ENCODE results near the gene FBXO31. TPM values are rescaled to one million over a fixed set of nuclear protein-coding genes. Genes with fewer than 3 reads are reported as not detected.
"Not testable (repeated sequence)": the region's sequence is repeated elsewhere in the genome, so short reads cannot be mapped to it uniquely, and the experiment has no call there.

FBXO31 gene
- total and polyA plus RNA-seq, 2 donors (not counting 1 experiment from before 2014, with no cell fraction given), result 17.8 to 32.9 TPM

- ATAC-seq (ENCODE audit: low read depth) (no peak), DNase-seq (no peak)
- peak overlapping the region; percentile 75 for H3K9ac ChIP-seq (ENCODE audit: low read length)
- Mint-ChIP-seq H3K27ac (peak overlapping the region; percentile 96), H3K4me3 (peak overlapping the region; percentile 87), H3K4me1 (peaks cover 56% of the 10 kb centered on the region), H3K9me3 (ENCODE audit: insufficient read depth) (peaks cover 3% of the 10 kb centered on the region), H3K27me3 (no peaks in the 10 kb centered on the region)
- peaks cover 38% of the 10 kb centered on the region for H4K20me1 ChIP-seq (ENCODE audit: control insufficient read depth, insufficient read depth, low read length, poor library complexity, severe bottlenecking)
- ChIA-PET POLR2A (no interaction called here), CTCF (no interaction called here)
- TF ChIP-seq EZH2 (IDR thresholded peaks at IDR 0.05; ENCODE audit: borderline replicate concordance, insufficient read depth, low read depth, low read length, poor library complexity, severe bottlenecking) (no peak), CTCF (IDR thresholded peaks at IDR 0.05) (no peak)
- H3K27ac ChIP-seq (ENCODE audit: low read length in 2 of 2), result peak overlapping the region; percentile 83 to 95
- H3K27me3 ChIP-seq (replicated peaks in 1 of 4; ENCODE audit: control extremely low read depth in 1 of 4, control insufficient read depth in 3 of 4, insufficient read depth in 4 of 4, low read length in 3 of 4), result no peaks in the 10 kb centered on the region
- peak overlapping the region; percentile 8 to 68 (median 57) for H3K4me3 ChIP-seq (ENCODE audit: control extremely low read depth in 1 of 5, extremely low read depth in 1 of 5, insufficient read depth in 1 of 5, low read depth in 2 of 5, low read length in 4 of 5)
- no peaks in the 10 kb centered on the region for H3K9me3 ChIP-seq (ENCODE audit: control extremely low read depth in 1 of 3, control insufficient read depth in 2 of 3, insufficient read depth in 1 of 3, low read length in 2 of 3)
- WGBS (ENCODE audit: insufficient coverage), result 13% methylated on average over 43 of the region's 44 CpGs
- peaks cover 51 to 57% of the 10 kb centered on the region in 2 donors for H3K4me1 ChIP-seq (ENCODE audit: control insufficient read depth in 2 of 2, insufficient read depth in 2 of 2, low read length in 2 of 2)
- peak overlapping the region; percentile 81 for H3K4me2 ChIP-seq (replicated peaks; ENCODE audit: low read depth, low read length, poor library complexity, severe bottlenecking)
- H3K36me3 ChIP-seq (replicated peaks in 1 of 2; ENCODE audit: control extremely low read depth in 1 of 2, control insufficient read depth in 1 of 2, extremely low read depth in 1 of 2, insufficient read depth in 2 of 2, low read length in 1 of 2), result no peaks in the 10 kb centered on the region
- H3K79me2 ChIP-seq (ENCODE audit: control insufficient read depth, insufficient read depth, low read length), result peaks cover 38% of the 10 kb centered on the region
- peak overlapping the region; percentile 77 for H2AFZ ChIP-seq (ENCODE audit: insufficient read depth, low read depth, low read length, poor library complexity, severe bottlenecking)
- intact Hi-C loops (cut with micrococcal nuclease), result no loop called here
Observed at GRCh38 chr16:87391324-87391949, 7.9 kb upstream of the FBXO31 start.

DNA sequence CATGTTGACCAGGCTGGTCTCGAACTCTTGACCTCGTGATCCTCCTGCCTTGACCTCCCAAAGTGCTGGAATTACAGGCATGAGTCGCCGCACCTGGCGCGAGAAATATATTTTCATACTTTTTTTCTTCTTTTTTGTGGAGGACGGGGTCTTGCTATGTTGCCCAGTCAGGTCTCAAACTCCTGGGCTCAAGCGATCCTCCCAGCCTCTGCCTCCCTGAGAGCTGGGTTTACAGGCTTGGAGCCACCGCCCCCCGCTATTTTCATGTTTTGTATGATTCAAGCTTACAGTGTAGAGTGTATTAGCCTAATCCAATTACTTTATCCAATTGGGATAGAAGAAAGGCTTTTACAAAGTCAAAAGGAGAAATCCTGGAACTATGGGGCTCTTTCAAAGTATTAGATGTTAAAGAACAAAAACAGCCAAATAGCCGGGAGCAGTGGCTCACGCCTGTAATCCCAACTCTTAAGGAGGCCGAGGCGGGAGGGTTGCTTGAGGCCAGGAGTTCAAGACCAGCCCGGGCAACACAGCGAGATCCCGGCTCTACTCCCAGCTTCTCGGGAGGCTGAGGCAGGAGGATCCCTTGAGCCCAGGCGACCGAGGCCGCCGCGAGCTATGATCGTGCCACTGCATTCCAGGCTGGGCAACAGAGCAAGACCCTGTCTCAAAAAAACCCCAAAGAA lies 7.2 kb upstream of the FBXO31 start:
- Histone ChIP-seq H3K36me3 (replicated peaks in 1 of 2; ENCODE audit: control extremely low read depth in 1 of 2, control insufficient read depth in 1 of 2, extremely low read depth in 1 of 2, insufficient read depth in 2 of 2, low read length in 1 of 2) (no peaks in the 10 kb centered on the region), H3K4me3 (ENCODE audit: control extremely low read depth in 1 of 5, extremely low read depth in 1 of 5, insufficient read depth in 1 of 5, low read depth in 2 of 5, low read length in 4 of 5) (peak overlapping the region in 1 of 5 experiments; percentile 57), H3K4me2 (replicated peaks; ENCODE audit: low read depth, low read length, poor library complexity, severe bottlenecking) (peak overlapping the region; percentile 81), H3K27me3 (replicated peaks in 1 of 4; ENCODE audit: control extremely low read depth in 1 of 4, control insufficient read depth in 3 of 4, insufficient read depth in 4 of 4, low read length in 3 of 4) (no peaks in the 10 kb centered on the region), H2AFZ (ENCODE audit: insufficient read depth, low read depth, low read length, poor library complexity, severe bottlenecking) (peak overlapping the region; percentile 77), H3K9ac (ENCODE audit: low read length) (peak overlapping the region; percentile 75), H3K79me2 (ENCODE audit: control insufficient read depth, insufficient read depth, low read length) (peaks cover 32% of the 10 kb centered on the region), H3K9me3 (ENCODE audit: control extremely low read depth in 1 of 3, control insufficient read depth in 2 of 3, insufficient read depth in 1 of 3, low read length in 2 of 3) (no peaks in the 10 kb centered on the region), H4K20me1 (ENCODE audit: control insufficient read depth, insufficient read depth, low read length, poor library complexity, severe bottlenecking) (peaks cover 31% of the 10 kb centered on the region), H3K27ac (ENCODE audit: low read length in 2 of 2) (peak overlapping the region; percentile 83 to 95), H3K4me1 (ENCODE audit: control insufficient read depth in 2 of 2, insufficient read depth in 2 of 2, low read length in 2 of 2) (peaks cover 51 to 63% of the 10 kb centered on the region in 2 donors)
- H3K4me1 Mint-ChIP-seq, result peaks cover 59% of the 10 kb centered on the region
- intact Hi-C loops (cut with micrococcal nuclease), result no loop called here
- peak overlapping the region; percentile 96 for H3K27ac Mint-ChIP-seq
- peaks cover 3% of the 10 kb centered on the region for H3K9me3 Mint-ChIP-seq (ENCODE audit: insufficient read depth)
- peak overlapping the region; percentile 87 for H3K4me3 Mint-ChIP-seq
- DNase-seq (no peak), ATAC-seq (ENCODE audit: low read depth) (no peak)
- ChIA-PET CTCF (no interaction called here), POLR2A (no interaction called here)
- no peak for TF ChIP-seq EZH2 (IDR thresholded peaks at IDR 0.05; ENCODE audit: borderline replicate concordance, insufficient read depth, low read depth, low read length, poor library complexity, severe bottlenecking)
- no peak for TF ChIP-seq CTCF (IDR thresholded peaks at IDR 0.05)
- no peaks in the 10 kb centered on the region for H3K27me3 Mint-ChIP-seq
- WGBS (ENCODE audit: insufficient coverage), result 99% methylated on average over 14 of the region's 24 CpGs

- H3K4me3 Mint-ChIP-seq, result peak overlapping the region; percentile 47
- H4K20me1 ChIP-seq (ENCODE audit: control insufficient read depth, insufficient read depth, low read length, poor library complexity, severe bottlenecking), result peaks cover 23% of the 10 kb centered on the region
- H2AFZ ChIP-seq (ENCODE audit: insufficient read depth, low read depth, low read length, poor library complexity, severe bottlenecking), result not testable (repeated sequence)
Observed at GRCh38 chr16:87389914-87390313, 6.3 kb upstream of the FBXO31 start.

More at GRCh38 chr16:87389914-87390313, 6.3 kb upstream of the FBXO31 start:
- H3K27me3 Mint-ChIP-seq; H3K9ac ChIP-seq (ENCODE audit: low read length); DNase-seq; ATAC-seq (ENCODE audit: low read depth); H3K9me3 ChIP-seq (ENCODE audit: control extremely low read depth in 1 of 3, control insufficient read depth in 2 of 3, insufficient read depth in 1 of 3, low read length in 2 of 3); H3K27ac ChIP-seq (ENCODE audit: low read length in 2 of 2); H3K9me3 Mint-ChIP-seq (ENCODE audit: insufficient read depth); CTCF ChIA-PET; H3K36me3 ChIP-seq (replicated peaks in 1 of 2; ENCODE audit: control extremely low read depth in 1 of 2, control insufficient read depth in 1 of 2, extremely low read depth in 1 of 2, insufficient read depth in 2 of 2, low read length in 1 of 2); H3K4me2 ChIP-seq (replicated peaks; ENCODE audit: low read depth, low read length, poor library complexity, severe bottlenecking); H3K27me3 ChIP-seq (replicated peaks in 1 of 4; ENCODE audit: control extremely low read depth in 1 of 4, control insufficient read depth in 3 of 4, insufficient read depth in 4 of 4, low read length in 3 of 4); H3K4me3 ChIP-seq (ENCODE audit: control extremely low read depth in 1 of 5, extremely low read depth in 1 of 5, insufficient read depth in 1 of 5, low read depth in 2 of 5, low read length in 4 of 5): not testable (repeated sequence)
- POLR2A ChIA-PET, result interaction anchor here (1.1 kb wide), 1 partner anchor 21 kb away, joined by 6 read pairs; no protein-coding TSS in a partner anchor
- peaks cover 49 to 63% of the 10 kb centered on the region in 2 donors for H3K4me1 ChIP-seq (ENCODE audit: control insufficient read depth in 2 of 2, insufficient read depth in 2 of 2, low read length in 2 of 2)
- intact Hi-C loops (cut with micrococcal nuclease), result loop anchor here (10.0 kb wide), 2 partner anchors 835 to 1835 kb away; partner anchors contain the start of gene MTHFSD
- H3K4me1 Mint-ChIP-seq, result peaks cover 57% of the 10 kb centered on the region
- peaks cover 23% of the 10 kb centered on the region for H3K79me2 ChIP-seq (ENCODE audit: control insufficient read depth, insufficient read depth, low read length)
- 98% methylated on average over 5 of the region's 9 CpGs for WGBS (ENCODE audit: insufficient coverage)
- H3K27ac Mint-ChIP-seq, result peak overlapping the region; percentile 41
